Brain pericyte (primary cell): ENCODE data around the gene PPP1R9B.
A peak's percentile ranks its signal among the peaks of the same experiment; 100 is the strongest.

Experiments
- DNase-seq: peaks from one replicate; pipeline ENCODE4 v3.0.0-alpha.2; 2012; ENCODE audit warnings: low read depth, low spot score

Gene PPP1R9B

DNA sequence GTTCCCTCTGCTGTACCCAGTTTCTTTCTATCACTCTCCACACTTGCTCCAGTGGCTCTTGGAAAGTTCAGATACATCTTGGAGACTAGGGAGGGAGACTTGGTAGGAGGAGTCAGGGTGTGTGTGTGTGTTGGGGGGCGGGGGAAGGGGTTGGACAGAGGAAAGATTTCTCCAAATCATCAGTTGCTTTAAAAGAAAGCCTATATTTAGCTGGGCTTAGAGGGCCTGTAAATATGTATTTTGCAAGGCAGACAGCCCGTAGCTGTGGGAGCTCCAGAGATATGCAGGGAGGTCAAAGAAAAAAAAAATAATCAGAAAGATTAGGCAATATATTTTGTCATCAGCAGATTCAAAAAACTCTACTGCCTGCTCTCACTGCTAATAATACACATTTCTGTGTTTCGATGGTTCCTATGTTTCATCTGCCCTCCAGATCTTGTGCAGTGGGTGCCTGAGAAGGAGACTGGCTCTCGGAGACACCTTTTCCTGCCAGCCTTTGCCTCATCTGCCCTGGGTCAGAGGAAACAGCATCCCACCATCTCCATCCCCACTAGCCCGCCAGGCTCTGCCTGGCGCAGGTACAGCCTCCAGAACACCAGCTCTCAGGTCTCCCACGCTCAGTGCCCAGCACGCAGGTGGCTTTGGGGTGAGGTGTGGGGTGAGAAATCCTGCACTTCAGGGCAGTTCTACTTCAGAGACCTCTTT lies 4.8 kb upstream of the PPP1R9B start:
- no peak for DNase-seq

DNA sequence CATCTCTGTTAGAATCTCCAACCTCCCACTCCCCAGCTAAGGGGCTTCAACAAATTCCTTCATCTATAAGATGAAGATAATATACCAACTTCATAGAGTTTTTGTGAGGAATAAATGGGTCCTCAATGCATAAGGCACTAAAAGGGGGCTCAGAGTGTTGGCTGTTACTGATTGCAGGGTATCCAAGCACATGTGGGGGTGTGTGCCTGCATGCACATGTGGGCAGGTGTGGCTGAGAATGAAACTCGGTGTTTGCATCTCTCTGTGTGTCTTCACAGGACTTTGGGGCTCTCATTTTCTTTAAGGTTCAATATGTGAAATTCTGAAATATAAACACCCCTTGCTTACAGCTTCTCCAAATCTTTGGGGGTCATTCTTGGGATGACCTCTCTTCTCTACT lies 4.1 kb upstream of the PPP1R9B start:
- DNase-seq, result no peak

DNA sequence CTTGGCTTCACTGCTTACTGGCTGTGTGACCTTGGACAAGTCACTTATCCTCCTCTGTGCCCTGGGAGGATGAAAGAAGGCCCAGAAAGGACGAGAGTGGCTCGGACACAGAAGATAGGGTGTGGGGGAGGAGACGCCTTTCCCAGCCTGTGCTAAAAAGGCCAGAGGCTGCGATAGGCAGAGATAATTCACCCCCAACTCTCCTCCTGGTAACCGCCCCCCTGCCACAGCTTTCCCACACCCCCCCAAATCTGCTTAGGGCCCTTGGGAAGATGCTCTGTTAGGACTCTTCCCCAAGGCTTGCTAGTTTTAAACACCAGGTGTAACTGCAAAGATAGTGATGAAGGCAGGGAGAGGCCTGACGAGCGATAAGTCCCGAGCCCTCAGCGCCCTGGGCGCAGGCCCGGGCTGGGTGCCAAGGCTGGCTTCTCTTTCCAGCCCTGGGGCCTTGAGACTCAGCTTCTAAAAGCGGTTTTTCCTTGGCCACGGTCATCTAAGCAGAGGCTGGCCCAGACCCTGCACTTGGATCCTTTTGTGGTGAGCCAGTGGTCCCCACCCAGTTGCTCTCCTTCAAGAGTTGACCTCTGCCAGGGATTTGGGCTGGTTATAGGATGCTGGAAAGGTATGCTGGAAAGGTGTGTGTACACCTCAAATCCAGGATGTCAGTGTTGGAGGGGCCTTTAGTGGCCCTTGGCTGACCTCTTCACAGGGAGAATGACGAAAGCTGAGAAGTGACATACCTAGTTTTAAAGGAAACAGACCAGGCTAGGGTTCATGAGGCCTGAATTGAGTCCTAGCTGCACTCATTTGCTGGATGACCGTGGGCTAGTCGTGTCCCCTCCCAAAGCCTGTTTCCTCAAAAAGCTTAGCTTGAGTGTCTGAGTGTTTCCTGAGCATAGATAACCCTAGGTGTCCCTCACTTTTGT lies 3.4 kb upstream of the PPP1R9B start:
- DNase-seq, result no peak

DNA sequence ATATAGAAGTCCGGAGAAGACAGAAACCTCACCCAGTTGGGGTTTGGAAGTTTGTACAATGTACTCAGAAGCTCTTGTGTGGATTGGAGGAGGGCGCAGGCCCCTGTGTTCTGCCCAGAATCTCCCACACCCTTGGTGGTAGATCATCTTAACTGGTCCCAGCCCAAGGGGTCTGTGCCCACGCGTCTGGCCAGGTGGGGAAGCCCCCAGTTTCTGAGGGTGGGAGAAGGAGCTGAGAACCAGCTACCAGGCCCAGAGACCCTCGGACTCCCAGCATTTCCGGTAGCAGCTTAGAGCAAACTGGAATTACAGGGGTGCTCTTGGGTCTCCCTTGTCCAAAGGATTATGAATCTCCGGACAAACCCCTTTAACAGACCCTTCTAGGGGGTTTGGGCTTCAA lies 2.3 kb upstream of the PPP1R9B start:
- DNase-seq, result no peak

DNA sequence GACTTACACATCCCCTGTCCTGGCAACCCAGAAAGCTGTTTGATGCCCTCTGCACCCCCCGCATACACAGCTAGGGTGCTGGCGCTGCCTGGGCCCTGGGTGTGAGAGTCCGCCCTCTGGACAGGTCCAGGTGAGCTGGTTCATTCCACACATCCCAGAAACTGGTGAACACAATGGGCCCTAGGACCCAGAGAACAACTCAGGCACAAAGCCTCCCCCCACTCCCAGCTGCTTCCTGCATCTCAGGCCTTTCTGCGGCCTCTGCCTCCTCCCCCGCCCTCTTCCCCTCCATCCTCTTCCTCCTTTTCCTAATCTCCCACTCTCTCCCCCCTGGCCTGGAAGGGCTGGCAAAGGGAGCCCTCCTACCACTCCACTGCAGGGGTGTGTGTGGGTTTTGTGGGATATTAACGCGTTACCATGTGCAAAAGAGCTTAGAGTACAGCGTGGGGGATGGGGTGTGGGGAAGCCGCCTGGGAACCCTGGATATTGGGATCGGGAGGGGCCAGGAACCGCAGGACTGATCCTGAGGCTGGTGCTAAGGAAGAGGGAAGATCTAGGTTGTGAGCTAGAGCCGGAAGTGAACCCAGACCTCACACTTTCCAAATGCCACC lies 1.6 kb upstream of the PPP1R9B start:
- DNase-seq, result peak; percentile 44

DNA sequence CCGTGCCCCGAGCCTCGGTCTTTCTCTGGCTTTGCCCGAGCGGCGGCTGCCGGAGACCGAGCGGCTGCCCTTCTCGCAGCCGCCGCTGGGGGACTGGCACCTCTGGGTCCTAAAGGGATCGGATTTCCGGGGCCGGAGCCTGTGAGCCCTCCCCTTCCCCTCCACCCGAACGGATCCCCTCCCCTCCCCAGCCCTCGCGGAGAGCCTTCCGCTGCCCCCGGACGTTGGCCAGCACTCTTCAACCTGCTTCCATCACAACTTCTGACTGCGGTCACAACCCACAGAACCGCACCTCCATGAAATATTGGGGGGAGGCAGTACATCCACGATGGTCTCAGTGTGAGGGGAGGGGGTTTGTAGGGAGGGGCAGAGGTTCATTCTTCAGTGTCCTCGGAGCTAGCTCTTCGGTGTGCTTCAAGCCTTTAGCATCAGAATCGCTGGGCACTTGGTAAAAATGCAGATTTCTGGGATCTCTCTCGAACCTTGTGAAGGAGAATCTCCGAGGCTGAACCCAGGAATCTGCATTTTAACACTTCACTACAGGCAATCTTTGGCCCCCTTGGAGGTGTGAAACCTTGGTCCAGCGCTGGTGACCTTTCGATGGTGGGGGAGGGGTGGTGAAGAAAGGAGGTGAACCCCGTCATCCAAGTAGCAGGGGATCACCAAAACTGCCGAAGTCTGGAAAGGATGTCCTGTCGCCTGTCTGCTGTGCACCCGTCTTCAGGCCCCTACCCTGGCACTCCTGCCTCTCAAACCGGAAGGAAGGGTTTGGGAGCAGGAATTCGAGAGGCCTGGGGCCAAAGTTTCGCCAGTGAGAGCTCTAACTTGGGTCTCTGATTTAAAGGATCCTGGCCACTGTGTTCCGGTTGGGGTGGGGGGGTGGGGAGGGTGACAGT lies 812 bp upstream of the PPP1R9B start:
- peak; percentile 68 for DNase-seq

DNA sequence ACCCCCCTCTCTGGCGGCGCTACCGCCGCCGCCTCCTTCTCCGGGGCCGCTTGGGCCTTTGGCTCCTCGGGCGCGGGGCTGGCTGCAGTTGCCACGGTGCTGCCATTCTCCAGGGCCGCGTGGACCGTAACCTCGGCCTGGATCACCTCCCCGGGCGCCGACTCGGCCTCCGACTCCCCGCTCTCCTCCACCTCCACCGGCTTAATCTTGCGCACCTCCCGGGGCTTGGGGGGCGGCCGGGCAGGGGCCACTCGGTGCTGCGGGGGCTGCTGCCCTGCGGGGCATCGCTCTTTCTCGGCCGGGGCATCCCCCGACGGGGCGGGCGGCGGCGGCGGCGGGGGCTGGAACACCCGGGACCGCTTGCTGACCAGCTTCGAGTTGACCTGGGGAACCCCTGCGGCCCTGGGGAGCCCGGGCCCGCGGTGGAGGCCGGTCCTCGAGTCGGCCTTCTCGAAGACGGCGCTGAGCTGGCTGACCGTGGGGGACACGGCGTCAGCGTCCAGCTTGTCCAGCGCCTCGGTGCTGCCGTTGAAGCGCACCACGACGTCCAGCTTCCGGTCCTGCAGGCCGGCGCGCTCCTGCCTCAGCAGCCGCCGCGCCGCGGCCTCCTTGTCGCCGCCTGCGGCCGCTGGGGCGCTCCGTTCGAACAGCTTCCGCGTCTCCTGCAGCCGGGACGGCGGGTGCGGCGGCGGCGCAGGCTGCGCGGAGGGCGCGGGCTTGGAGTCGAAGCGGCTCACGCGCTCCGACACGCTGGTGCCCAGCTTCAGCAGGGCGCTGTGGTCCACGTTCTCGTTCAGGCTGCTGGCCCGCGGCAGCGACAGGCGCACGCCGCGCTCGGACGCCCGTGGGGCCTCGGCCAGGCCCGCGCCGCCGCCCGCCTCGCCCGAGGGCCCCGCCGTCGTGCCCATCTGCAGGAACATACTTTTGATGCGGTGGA lies 792 bp downstream of the PPP1R9B start:
- no peak for DNase-seq

DNA sequence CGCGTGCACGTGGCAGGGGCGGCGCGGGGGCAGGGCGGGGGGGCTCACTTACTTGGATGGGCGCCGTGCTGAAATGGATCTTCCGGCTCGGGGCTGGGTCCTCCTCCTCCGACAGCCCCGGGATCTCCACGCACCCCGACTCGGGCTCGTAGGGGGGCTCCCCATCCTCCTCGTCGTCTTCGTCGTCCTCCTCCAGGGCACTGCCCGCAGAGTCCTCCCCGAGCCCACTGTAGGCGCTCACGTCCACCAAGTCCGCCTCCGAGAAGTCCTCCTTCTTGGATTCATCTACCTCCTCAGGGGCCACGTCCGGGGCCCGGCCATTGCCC lies 1.4 kb downstream of the PPP1R9B start:
- DNase-seq, result no peak

DNA sequence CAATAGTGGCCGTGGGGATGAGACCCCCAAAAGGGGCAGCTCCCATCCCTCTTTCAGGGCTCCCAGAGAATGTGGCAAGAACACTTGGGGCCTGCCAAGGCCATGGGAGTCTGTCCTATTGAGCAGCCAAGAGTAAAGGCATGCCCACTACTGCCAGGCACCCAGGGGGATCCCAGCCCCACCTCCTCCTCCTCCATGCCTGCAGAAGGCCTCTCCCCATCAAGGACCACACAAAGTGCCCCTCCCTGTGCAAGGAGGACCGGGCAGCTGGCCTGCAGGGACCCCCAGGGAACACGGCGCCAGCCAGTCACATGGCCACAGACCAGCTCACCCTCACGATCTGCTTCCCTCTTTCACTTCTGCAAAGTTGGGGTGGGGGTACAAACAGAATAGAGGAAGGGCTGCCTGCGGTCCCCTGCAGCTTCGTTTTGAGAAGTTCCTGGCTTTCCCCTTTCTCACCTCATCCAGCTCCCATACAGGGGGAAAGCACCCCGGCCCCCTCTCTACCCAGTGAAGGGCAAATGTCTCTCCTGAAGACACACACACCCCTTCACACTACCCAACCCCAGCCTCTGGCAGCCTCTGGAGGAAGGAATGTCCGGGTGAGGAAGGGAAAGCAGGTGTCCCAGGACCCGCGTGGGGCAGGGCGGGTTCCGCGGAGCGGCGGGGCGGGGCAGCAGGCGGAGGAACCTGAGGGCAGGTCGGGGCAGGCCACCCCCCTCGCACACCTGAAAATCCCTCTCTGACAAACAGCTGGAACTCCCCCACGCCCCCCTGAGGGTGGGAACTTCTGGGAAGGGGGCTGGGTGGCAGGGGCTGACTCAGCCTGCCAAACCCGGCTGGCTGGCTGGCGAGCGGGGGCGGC lies 2.0 kb downstream of the PPP1R9B start:
- no peak for DNase-seq

DNA sequence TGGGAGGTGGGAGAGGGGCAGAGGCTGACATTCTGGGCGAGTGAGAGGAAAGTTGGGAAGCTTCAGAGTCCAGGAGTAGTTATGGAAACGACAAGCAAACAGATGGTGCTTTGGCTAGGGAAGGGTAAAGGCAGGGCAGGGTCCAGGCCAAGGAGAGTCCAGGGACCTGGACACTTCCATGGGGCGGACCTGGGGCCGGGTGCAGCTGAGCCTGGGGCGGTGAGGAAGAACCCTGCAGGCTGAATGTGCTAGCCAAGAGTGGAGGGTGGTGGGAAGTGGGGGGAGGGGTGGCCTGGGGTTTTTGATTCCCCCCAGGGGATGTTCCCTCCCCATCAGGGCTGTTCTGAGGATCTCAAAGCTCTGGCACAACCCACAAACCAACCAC lies 2.6 kb downstream of the PPP1R9B start:
- DNase-seq, result no peak

DNA sequence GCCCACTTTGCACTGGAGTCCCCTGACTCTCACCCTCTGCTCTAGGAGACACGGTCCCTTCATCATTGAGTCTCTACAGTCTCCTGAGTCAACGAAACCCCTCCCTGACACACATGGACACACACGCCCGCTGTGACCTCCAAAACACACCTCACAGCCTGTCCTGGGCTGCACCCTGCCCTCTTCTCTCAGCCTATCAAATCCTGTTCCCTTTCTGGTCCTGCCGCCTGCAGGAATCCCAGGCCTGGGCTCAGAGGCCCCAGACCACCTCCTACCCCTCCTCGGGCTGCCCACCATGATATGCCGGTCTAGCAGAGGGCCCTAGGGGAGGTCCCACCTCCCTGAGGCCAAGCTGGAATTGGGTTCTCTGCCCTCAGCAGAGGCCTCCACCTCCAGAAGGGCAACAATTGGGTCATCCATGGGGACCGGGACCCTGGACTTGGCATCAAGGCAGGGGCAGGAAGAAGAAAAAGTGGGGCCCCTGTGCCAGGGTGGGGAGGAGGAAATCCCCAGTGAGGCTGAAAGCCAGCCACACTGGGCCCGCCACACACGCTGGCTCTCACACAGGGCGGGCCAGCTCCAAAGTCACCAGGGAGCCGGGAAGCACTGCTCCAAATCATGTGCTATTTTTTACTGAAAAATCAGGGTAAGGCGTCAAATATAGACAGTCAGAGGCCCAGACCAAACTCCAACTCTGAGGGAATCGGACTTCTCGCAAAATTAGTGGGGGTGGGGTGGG lies 3.4 kb downstream of the PPP1R9B start:
- no peak for DNase-seq

DNA sequence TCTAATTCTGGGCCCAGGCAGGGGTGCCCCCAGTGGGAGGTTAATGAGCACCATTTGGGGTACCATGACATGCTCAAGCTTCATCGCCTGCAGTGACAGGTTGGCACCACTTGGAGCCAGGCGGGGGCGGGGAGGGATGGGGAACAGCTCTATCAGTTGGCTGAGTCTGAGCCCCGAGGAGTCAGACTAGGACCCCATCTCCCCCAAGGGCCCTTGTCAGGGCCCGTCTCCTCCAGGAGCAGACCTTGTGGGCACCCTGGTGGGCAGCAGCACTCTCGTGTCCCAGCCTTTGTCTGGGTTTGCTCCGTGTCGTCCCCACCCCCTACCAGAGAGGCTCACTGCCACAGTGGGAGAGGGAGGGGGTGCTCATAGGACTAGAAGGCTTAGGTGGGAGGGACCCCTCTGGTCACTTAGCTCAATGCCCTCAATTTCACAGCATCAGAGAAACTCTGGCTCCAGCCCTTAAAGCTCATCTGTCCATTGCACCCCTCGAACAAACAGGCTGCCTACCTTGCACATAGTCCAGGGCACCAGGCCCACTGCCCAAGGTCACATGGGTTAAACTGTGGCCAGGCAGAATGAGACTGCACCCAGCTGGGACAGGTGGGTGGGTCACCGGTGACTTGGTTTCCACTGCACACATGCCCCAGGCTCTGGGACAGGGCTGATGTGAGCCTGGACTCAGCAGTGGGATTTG lies 4.1 kb downstream of the PPP1R9B start:
- no peak for DNase-seq

DNA sequence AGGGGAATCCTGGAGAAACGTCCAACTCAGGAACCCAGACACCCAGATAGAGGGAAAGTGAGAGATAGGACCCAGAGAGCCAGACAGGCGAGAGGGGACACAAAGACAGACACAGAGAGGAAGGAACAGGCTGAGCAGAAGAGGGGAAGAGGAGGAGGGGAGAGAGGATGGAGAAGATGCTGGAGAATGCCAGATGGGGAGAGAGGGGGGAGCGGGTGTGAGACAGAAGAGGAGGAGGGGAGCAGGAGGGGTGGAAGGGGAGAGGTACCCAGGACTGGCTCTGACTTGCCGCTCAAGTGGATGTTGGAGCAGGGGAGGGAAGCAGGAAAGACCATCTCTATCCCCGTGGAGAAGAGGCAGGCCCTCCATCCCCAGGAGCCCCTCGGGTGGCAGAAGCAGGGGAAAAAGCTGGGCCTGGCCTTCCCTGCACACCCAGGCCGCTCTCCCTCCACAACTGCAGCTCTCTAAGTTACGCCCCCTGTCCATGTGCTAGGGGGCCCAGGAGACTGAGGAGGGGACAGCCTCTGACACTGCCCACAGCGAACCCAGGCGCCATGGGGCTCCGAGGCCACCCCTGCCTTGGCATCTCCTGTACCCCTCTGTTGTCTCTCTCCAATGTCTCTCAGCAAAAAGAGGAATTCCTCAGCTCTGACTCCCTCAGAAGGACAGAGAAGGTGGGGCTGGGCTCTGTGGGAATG lies 4.8 kb downstream of the PPP1R9B start:
- no peak for DNase-seq

DNA sequence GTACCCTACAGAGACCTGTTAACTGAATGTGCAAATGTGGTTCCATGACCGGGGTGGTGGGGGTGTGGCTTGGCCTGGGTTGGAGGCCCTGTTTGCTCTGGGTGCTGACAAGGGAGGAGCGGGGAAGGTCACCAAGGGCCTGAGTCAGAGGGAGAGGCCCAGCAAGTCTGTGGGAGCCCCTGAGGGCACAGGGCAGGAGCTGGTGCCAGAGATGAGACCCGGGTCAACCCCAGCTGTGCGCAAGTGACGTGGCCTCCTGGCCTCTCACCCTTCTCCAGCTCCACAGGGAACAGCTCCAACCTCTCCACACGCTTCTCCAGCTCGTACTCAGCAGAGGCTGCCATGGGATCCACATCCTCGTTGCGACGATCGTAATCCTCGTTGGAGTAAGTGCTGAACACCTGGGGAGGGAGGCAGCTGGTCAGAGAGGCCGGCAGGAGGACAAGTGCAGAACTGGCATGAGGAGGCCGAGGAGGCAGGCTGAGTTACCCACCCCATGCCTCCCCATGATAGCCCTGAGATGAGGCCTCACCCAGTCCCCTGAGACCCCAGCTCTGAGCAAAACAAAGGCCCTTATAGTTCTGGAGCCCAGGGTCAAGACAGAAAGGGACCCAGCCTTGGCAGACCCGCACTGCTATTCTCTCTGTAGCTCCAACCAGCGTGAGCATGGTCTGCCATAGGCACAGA lies 5.5 kb downstream of the PPP1R9B start:
- no peak for DNase-seq

DNA sequence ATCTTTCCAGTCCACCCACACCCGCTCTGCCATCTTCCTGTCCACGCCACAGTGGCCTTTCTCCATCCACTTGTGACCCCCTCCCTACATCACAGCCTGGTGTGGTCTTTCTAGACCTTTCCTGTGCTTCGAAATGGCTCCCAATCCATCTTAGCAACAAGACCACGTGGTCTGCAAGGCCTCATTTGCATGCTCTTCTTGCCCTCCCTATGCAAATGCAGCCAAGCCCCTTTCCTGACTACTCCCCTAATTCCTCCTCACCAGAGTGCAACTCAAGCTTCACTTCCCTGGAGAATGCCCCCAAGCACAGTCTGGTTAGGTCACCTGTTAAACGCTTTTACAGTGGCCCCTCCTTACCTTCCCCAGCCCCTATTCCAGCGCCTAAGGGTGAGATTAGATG lies 6.1 kb downstream of the PPP1R9B start:
- DNase-seq, result no peak

DNA sequence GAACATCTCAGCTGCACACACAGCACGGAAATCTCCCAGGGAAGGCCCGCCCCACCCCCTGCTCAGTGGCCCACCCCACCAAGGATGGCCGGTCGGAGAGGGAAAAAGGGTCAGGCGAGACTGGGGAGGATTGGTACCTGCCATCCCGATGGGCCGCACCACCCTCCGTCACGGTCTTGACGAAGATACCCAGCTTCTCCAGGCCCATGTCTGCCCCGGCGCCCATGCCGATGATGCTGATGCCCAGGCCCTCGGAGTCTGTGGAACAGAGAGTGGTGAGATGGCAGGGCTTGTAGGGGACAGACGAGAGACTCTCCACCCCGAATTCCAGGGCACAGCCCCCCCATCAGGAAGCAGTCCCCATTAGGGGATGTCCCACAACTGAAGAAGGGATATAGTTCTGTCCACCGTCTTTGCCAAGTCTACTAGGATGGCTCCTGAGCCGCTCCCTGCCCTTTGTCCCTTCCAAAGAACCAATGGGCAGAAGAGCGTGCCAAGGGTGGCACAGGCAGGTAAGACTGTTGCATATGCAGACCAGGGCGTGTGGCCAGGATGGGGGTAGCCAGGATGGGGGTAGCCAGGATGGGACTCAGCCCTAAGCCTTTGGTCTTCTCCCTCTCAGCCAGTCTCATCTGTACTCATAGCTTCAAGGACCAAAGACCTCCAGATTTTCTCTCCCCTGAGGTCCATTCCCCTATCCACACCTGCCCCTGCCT lies 6.9 kb downstream of the PPP1R9B start:
- DNase-seq, result no peak

DNA sequence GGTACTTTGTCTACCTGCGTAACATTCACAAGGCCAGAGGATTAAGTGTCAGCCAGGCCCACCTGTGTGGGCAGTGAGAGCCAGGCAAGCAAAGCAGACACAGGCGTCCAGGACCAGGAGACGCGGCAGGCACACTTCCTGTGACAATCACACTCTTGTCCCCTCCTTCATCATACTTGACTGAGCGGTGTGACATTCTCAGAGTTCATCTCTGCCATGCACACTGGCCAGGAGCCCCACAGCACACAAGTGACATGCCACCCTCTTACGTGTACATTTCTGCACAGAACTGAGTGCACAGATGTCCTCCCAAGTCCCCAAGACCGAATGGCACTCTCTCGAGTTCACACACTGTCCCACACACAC lies 8.7 kb downstream of the PPP1R9B start:
- DNase-seq, result no peak
